Spleen (tissue), 11 donors: ENCODE results near the gene SDK1. TPM values are rescaled to one million over a fixed set of nuclear protein-coding genes. Genes with fewer than 3 reads are reported as not detected.

Experiments used
- DNase-seq: peaks from one replicate; pipeline ENCODE4 v3.0.0-alpha.2; 2020
- H3K27ac ChIP-seq, 8 donors: fragments of 200-600 bp; sonication (generic) in 7 of 8; 1 replicate in 4 of 8; 2 replicates in 4 of 8; pipeline versions ENCODE4 v1.5.0 to v1.8.0; 2016 to 2021; ENCODE audit warnings: inconsistent platforms in 4 of 8, mild to moderate bottlenecking in 4 of 8, moderate library complexity in 1 of 8
- H3K27me3 ChIP-seq, 7 donors: fragments of 200-600 bp; sonication (generic) in 6 of 7; replicated peaks in 1 of 7; 1 replicate in 4 of 7; 2 replicates in 3 of 7; pipeline versions ENCODE4 v1.5.0 to v1.8.0; 2016 to 2021; ENCODE audit warnings: inconsistent platforms in 3 of 7, mild to moderate bottlenecking in 1 of 7
- H3K36me3 ChIP-seq, 6 donors: fragments of 200-600 bp; sonication (generic) in 5 of 6; 1 replicate in 4 of 6; 2 replicates in 2 of 6; pipeline versions ENCODE4 v1.5.0 to v1.8.0; 2016 to 2021; ENCODE audit warnings: inconsistent platforms in 2 of 6
- H3K4me1 ChIP-seq, 6 donors: fragments of 200-600 bp; sonication (generic) in 5 of 6; 1 replicate in 3 of 6; 2 replicates in 3 of 6; pipeline versions ENCODE4 v1.5.0 to v1.8.0; 2016 to 2021; ENCODE audit warnings: inconsistent platforms in 3 of 6
- H3K4me3 ChIP-seq, 8 donors: fragments of 200-600 bp; sonication (generic) in 7 of 8; 1 replicate in 4 of 8; 2 replicates in 4 of 8; pipeline versions ENCODE4 v1.5.0 to v1.8.0; 2016 to 2021; ENCODE audit warnings: inconsistent platforms in 4 of 8, mild to moderate bottlenecking in 4 of 8, moderate library complexity in 2 of 8
- H3K9me3 ChIP-seq, 8 donors: fragments of 200-600 bp; sonication (generic) in 7 of 8; 1 replicate in 4 of 8; 2 replicates in 4 of 8; pipeline versions ENCODE4 v1.5.0 to v1.8.0; 2016 to 2021; ENCODE audit warnings: inconsistent platforms in 4 of 8
- POLR2A ChIP-seq, 3 donors: fragments of 450-650 bp; IDR thresholded peaks; one replicate each; pipeline ENCODE4 v1.5.1; 2017; ENCODE audit warnings: antibody characterized with exemption in 3 of 3, mild to moderate bottlenecking in 1 of 3
- POLR2AphosphoS5 ChIP-seq, 3 donors: sonication (generic); formaldehyde crosslinking; IDR thresholded peaks; one replicate each; pipeline ENCODE4 v1.5.1; 2017; ENCODE audit warnings: antibody characterized with exemption in 3 of 3
- WGBS, 5 donors: extraction: QIAGEN DNeasy Blood & Tissue Kit in 3 of 5; methylation state at CpG; one replicate each; pipeline versions ENCODE4 v1.1.5 to v1.1.7; 2013 to 2018; 5-methylcytosine and 5-hydroxymethylcytosine counted together
- intact Hi-C: fragments of 100-400 bp; cut with DNase I; formaldehyde crosslinking; loops from one replicate; pipeline ENCODE4 v1.15.0; 2023; ENCODE audit warnings: low total_unique reads
- polyA plus RNA-seq, 3 donors: library from polyadenylated mRNA; stranded (reverse); fragments of 200-250 nt; gene quantifications; one replicate each; pipeline ENCODE4 v1.2.1, GENCODE V29; 2013
- total RNA-seq, 7 donors: library from RNA; depleted of rRNA in 3 of 7; stranded (reverse); fragments of >200 nt in 3 of 7; fragmentation: NEBNext Ultra II Directional in 4 of 7; extraction: Animal tissue kit (Norgen Biotek cat#: 25700) in 4 of 7; gene quantifications; one replicate each; pipeline versions ENCODE4 v1.1.0 to v1.2.1, GENCODE V29; 2016 to 2021
- TF ChIP-seq, protein P1 (sequence below), 11 experiments: fragments of 200-600 bp in 7 of 11; fragments of 450-650 bp in 4 of 11; sonication (generic) in 4 of 11; IDR thresholded peaks in 8 of 11; conservative IDR thresholded peaks in 3 of 11; 1 replicate in 7 of 11; 2 replicates in 4 of 11; pipeline versions ENCODE4 v1.4.0 to v1.8.0; 2016 to 2021; ENCODE audit warnings: antibody characterized with exemption in 11 of 11, inconsistent platforms in 4 of 11, mild to moderate bottlenecking in 1 of 11
- donor health status: healthy with polysubstance abuse.
- donor health status: DM: no; HTN: no; CAD: no; lungs with moderate emphysema.
- donor health status: DM: no; HTN: no; CAD: no.
- donor health status: Bipolar disorder and iron deficiency.
- donor health status: healthy.
- donor health status: DM: no; HTN: no; CAD: no.
- donor health status: DM: yes; HTN: yes; CAD: no.

SDK1 gene
- total and polyA plus RNA-seq, 10 donors, result 3.2 to 54.1 (median 35.1) TPM

DNA sequence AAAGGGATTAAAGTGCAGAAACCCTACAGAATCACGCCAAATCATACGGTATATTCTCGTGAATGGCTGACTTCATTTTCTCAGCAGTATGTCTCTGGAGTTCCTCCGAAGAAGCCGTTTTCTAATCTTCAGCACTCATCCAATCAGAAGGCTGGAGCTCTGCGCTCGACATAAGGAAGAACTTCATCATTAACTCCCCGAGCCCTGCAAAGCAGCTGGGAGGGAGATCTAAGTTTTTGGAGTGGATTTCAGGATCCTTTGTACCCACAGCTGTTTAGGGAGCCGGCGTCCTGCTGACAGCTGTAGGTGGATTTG lies 40.7 kb upstream of the SDK1 start:
- TF ChIP-seq, protein P1, sequence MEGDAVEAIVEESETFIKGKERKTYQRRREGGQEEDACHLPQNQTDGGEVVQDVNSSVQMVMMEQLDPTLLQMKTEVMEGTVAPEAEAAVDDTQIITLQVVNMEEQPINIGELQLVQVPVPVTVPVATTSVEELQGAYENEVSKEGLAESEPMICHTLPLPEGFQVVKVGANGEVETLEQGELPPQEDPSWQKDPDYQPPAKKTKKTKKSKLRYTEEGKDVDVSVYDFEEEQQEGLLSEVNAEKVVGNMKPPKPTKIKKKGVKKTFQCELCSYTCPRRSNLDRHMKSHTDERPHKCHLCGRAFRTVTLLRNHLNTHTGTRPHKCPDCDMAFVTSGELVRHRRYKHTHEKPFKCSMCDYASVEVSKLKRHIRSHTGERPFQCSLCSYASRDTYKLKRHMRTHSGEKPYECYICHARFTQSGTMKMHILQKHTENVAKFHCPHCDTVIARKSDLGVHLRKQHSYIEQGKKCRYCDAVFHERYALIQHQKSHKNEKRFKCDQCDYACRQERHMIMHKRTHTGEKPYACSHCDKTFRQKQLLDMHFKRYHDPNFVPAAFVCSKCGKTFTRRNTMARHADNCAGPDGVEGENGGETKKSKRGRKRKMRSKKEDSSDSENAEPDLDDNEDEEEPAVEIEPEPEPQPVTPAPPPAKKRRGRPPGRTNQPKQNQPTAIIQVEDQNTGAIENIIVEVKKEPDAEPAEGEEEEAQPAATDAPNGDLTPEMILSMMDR (IDR thresholded peaks at IDR 0.05 in 8 of 11, conservative IDR thresholded peaks at IDR 0.05 in 3 of 11), result no peak
- TF ChIP-seq POLR2AphosphoS5 (IDR thresholded peaks at IDR 0.05) (no peak), POLR2A (IDR thresholded peaks at IDR 0.05) (no peak)
- H3K4me1 ChIP-seq, result no peaks in the 10 kb centered on the region
- H3K27me3 ChIP-seq, result peaks cover 0 to 18% (median 0%) of the 10 kb centered on the region in 7 donors
- H3K9me3 ChIP-seq, result no peaks in the 10 kb centered on the region
- WGBS, 5 donors, result 59 to 73% (median 70%) methylated on average over 10 of the region's 10 CpGs
- intact Hi-C loops, result no loop called here
- peak overlapping the region in 5 of 8 donors; percentile 13 to 54 (median 17) for H3K27ac ChIP-seq
- DNase-seq, result no peak
- H3K4me3 ChIP-seq, result peak overlapping the region in 6 of 8 donors; percentile 16 to 58 (median 24)
- H3K36me3 ChIP-seq, result no peaks in the 10 kb centered on the region

DNA sequence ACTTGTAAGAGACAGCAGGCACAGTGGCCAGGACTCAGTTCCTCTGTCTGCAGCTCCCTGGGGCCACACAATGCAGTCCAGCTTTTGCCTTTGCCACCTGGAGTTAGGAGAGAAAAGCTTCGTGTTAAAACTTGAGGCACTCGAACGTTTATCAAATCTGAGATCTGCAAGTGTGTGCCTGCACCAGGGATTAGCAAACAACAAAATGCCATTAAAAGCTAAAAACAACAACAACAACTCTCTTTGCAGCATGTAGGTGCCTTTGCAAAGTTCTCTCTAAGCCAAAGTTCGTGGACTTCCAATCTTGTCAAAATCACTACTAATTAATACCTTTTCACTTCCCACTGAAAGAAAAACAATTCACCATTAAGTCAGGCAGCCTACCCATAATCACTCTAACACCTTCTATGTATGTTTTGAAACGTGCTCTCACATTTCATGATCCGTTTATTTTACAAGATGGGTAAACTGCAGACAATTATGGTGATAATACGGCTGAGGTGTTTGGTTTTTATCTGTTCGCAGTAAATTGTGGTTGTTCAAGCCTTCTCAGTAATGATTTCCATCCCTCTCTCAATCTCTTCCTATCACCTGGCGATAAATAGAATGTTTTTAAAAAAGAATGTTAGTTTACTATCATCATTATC lies 36.2 kb upstream of the SDK1 start:
- H3K36me3 ChIP-seq, result no peaks in the 10 kb centered on the region
- no peak overlapping the region for H3K27ac ChIP-seq
- H3K9me3 ChIP-seq, result no peaks in the 10 kb centered on the region
- H3K4me3 ChIP-seq, result no peak overlapping the region
- no peak for DNase-seq
- TF ChIP-seq POLR2A (IDR thresholded peaks at IDR 0.05) (no peak), POLR2AphosphoS5 (IDR thresholded peaks at IDR 0.05) (no peak)
- TF ChIP-seq, protein P1 (IDR thresholded peaks at IDR 0.05 in 8 of 11, conservative IDR thresholded peaks at IDR 0.05 in 3 of 11), result no peak
- peaks cover 0 to 34% (median 0%) of the 10 kb centered on the region in 7 donors for H3K27me3 ChIP-seq
- intact Hi-C loops, result no loop called here
- H3K4me1 ChIP-seq, result no peaks in the 10 kb centered on the region
- WGBS, 5 donors, result 43 to 53% (median 49%) methylated on average over 9 of the region's 9 CpGs

DNA sequence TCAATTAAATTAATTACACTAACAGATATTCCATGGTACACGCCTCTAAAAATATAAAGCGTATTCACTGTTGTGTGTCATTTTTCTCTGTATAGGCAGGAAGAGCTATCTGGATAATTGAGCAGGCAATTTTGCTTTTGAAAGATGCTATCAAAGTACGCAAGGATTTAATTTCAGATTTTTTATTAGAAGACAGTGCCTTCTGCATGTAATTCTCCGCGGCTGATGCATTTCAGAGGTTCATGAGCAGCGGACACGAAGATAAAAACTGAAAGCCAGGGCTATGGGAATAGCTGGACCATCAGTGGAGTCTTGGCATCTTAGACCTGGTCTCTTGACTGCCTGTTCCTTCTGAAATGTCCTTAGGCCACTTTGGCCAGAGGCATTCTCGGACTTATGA lies 35.7 kb upstream of the SDK1 start:
- no peak for TF ChIP-seq POLR2AphosphoS5 (IDR thresholded peaks at IDR 0.05)
- TF ChIP-seq, protein P1 (IDR thresholded peaks at IDR 0.05 in 8 of 11, conservative IDR thresholded peaks at IDR 0.05 in 3 of 11), result no peak
- no peak overlapping the region for H3K4me3 ChIP-seq
- H3K27me3 ChIP-seq, result peaks cover 0 to 29% (median 0%) of the 10 kb centered on the region in 7 donors
- H3K9me3 ChIP-seq, result no peaks in the 10 kb centered on the region
- no peaks in the 10 kb centered on the region for H3K36me3 ChIP-seq
- H3K4me1 ChIP-seq, result no peaks in the 10 kb centered on the region
- no peak for DNase-seq
- intact Hi-C loops, result no loop called here
- H3K27ac ChIP-seq, result no peak overlapping the region
- 87 to 95% (median 93%) methylated on average over 8 of the region's 8 CpGs for WGBS, 5 donors

DNA sequence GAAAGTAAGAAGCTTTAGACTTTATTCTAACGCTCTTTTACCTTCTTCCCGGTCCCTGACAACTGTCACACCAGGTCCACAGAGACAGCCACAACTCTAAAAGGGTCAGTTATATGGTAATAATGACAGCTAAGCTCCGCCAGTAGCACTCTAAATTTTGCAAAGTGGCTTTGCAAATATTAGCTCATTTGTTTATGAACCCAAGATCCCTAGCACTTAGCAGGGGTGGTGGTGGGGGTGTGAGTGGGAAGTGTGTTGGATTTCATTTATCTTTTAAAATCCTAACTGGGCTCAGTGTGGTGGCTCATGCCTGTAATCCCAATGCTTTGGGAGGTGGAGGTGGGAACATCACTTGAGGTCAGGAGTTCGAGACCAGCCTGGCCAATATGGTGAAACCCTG lies 34.8 kb upstream of the SDK1 start:
- 79 to 92% (median 84%) methylated on average over 4 of the region's 4 CpGs for WGBS, 5 donors
- intact Hi-C loops, result no loop called here
- no peak for DNase-seq
- H3K9me3 ChIP-seq, result no peaks in the 10 kb centered on the region
- no peaks in the 10 kb centered on the region for H3K4me1 ChIP-seq
- TF ChIP-seq POLR2A (IDR thresholded peaks at IDR 0.05) (no peak), POLR2AphosphoS5 (IDR thresholded peaks at IDR 0.05) (no peak)
- TF ChIP-seq, protein P1 (IDR thresholded peaks at IDR 0.05 in 8 of 11, conservative IDR thresholded peaks at IDR 0.05 in 3 of 11), result no peak
- H3K27me3 ChIP-seq, result peaks cover 0 to 29% (median 0%) of the 10 kb centered on the region in 7 donors
- H3K4me3 ChIP-seq, result no peak overlapping the region
- no peaks in the 10 kb centered on the region for H3K36me3 ChIP-seq
- H3K27ac ChIP-seq, result no peak overlapping the region
